Measurements from ENCODE around the gene MMP24OS.

The MMP24OS gene

DNA sequence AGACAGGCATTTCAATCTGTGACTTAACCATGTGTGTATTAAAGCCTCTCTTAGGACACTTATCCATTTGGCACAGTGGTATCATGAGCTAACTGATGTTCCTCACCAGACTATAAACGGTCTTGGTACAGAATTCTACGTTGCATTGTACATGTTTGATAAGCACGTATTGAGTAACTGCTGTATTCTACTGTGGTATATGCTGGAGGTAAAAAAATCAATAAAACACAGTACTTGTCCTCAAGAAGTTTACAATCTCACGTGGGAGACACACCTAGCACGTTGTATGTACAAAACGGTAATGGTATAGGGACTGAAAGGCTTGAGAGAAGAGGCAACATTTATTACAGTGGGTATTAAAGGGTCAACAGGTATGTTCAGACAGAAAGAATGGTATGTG lies 47.5 kb upstream of the MMP24OS start:
- no peak for TF ChIP-seq NFIC (IDR thresholded peaks at IDR 0.05)
- no peak for TF ChIP-seq TCF12 (IDR thresholded peaks at IDR 0.05; ENCODE audit: low read depth)
- TF ChIP-seq, protein P1, sequence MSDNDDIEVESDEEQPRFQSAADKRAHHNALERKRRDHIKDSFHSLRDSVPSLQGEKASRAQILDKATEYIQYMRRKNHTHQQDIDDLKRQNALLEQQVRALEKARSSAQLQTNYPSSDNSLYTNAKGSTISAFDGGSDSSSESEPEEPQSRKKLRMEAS (IDR thresholded peaks at IDR 0.05): no peak
- TF ChIP-seq CEBPB (IDR thresholded peaks at IDR 0.05): no peak
- TF ChIP-seq, protein P2, sequence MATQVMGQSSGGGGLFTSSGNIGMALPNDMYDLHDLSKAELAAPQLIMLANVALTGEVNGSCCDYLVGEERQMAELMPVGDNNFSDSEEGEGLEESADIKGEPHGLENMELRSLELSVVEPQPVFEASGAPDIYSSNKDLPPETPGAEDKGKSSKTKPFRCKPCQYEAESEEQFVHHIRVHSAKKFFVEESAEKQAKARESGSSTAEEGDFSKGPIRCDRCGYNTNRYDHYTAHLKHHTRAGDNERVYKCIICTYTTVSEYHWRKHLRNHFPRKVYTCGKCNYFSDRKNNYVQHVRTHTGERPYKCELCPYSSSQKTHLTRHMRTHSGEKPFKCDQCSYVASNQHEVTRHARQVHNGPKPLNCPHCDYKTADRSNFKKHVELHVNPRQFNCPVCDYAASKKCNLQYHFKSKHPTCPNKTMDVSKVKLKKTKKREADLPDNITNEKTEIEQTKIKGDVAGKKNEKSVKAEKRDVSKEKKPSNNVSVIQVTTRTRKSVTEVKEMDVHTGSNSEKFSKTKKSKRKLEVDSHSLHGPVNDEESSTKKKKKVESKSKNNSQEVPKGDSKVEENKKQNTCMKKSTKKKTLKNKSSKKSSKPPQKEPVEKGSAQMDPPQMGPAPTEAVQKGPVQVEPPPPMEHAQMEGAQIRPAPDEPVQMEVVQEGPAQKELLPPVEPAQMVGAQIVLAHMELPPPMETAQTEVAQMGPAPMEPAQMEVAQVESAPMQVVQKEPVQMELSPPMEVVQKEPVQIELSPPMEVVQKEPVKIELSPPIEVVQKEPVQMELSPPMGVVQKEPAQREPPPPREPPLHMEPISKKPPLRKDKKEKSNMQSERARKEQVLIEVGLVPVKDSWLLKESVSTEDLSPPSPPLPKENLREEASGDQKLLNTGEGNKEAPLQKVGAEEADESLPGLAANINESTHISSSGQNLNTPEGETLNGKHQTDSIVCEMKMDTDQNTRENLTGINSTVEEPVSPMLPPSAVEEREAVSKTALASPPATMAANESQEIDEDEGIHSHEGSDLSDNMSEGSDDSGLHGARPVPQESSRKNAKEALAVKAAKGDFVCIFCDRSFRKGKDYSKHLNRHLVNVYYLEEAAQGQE (IDR thresholded peaks at IDR 0.05; ENCODE audit: low read depth): no peak
- no peak for TF ChIP-seq RAD21 (IDR thresholded peaks at IDR 0.05; ENCODE audit: low read depth)
- no peak for TF ChIP-seq EGR1 (IDR thresholded peaks at IDR 0.05)
- TF ChIP-seq EP300 (IDR thresholded peaks at IDR 0.05; ENCODE audit: borderline replicate concordance): no peak
- TF ChIP-seq YY1 (IDR thresholded peaks at IDR 0.05; ENCODE audit: low read depth): no peak
- TF ChIP-seq CREB1 (IDR thresholded peaks at IDR 0.05; ENCODE audit: low read depth): no peak
- TF ChIP-seq TEAD4 (IDR thresholded peaks at IDR 0.05): no peak
- TF ChIP-seq ZBTB7A (IDR thresholded peaks at IDR 0.05; ENCODE audit: low read depth): no peak
- no peak for TF ChIP-seq FOXM1 (IDR thresholded peaks at IDR 0.05; ENCODE audit: borderline replicate concordance, low read depth)
- TF ChIP-seq, protein P3, sequence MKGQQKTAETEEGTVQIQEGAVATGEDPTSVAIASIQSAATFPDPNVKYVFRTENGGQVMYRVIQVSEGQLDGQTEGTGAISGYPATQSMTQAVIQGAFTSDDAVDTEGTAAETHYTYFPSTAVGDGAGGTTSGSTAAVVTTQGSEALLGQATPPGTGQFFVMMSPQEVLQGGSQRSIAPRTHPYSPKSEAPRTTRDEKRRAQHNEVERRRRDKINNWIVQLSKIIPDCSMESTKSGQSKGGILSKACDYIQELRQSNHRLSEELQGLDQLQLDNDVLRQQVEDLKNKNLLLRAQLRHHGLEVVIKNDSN (IDR thresholded peaks at IDR 0.05): no peak
- no peak for TF ChIP-seq TAF1 (IDR thresholded peaks at IDR 0.05; ENCODE audit: low read depth)

DNA sequence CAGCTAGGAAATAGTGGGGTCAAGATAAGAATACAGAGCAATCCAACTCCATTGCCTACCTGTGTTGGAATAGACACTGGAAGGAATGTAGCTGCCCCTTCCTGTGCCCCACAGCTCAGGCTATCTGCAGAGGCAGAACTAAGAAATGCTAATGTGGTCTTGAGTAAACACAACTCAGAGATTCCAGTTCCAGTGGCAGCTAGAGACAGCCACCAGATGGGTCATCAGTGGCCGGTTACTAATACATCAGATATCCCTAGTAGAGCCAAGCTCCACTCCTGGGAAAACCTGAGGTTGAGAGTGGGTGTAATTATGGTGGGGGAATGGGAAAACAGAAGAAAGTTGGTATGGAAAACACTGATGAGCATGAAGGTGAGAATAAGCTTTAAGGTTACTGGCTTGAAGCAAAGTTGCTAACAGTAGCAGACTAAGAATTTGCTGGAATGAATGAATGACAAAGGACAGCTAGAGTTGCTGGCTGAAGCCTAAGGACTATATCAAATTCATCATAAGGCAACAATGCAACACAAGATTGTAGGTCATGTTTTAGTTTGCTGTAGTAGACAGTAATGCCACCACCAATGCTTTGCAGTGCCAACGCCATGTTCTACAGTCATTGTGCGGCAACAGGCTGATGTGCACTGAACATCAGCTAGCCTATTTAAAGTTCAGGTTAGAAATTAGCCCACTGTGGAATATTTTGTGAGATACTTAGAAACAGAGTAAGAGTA lies 42.6 kb upstream of the MMP24OS start:
- TF ChIP-seq TCF12 (IDR thresholded peaks at IDR 0.05; ENCODE audit: low read depth) (no peak), CREB1 (IDR thresholded peaks at IDR 0.05; ENCODE audit: low read depth) (no peak), RAD21 (IDR thresholded peaks at IDR 0.05; ENCODE audit: low read depth) (no peak), EP300 (IDR thresholded peaks at IDR 0.05; ENCODE audit: borderline replicate concordance) (no peak), TEAD4 (IDR thresholded peaks at IDR 0.05) (no peak), ZBTB7A (IDR thresholded peaks at IDR 0.05; ENCODE audit: low read depth) (no peak), NFIC (IDR thresholded peaks at IDR 0.05) (no peak), CEBPB (IDR thresholded peaks at IDR 0.05) (no peak), YY1 (IDR thresholded peaks at IDR 0.05; ENCODE audit: low read depth) (no peak), EGR1 (IDR thresholded peaks at IDR 0.05) (no peak), FOXM1 (IDR thresholded peaks at IDR 0.05; ENCODE audit: borderline replicate concordance, low read depth) (no peak), TAF1 (IDR thresholded peaks at IDR 0.05; ENCODE audit: low read depth) (no peak)
- TF ChIP-seq, protein P3 (IDR thresholded peaks at IDR 0.05): no peak
- TF ChIP-seq, protein P2 (IDR thresholded peaks at IDR 0.05; ENCODE audit: low read depth): no peak
- TF ChIP-seq, protein P1 (IDR thresholded peaks at IDR 0.05): no peak

DNA sequence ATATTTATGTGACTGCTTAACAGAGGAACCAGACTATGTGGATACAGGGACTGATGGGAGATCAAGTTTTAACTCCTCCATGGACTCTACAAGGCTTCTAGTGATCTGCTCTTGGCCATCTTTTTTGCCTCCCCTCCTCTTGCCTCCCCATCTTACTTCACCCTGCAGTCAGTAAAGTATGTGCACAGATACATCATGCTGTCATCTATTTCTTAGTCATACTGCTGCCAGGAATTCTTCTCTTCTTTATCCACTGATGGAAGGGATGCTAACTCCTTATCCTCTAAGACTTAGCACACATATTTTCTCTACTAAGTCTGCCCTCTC lies 41.9 kb upstream of the MMP24OS start:
- TF ChIP-seq YY1 (IDR thresholded peaks at IDR 0.05; ENCODE audit: low read depth): no peak
- TF ChIP-seq, protein P1 (IDR thresholded peaks at IDR 0.05): no peak
- no peak for TF ChIP-seq EP300 (IDR thresholded peaks at IDR 0.05; ENCODE audit: borderline replicate concordance)
- TF ChIP-seq FOXM1 (IDR thresholded peaks at IDR 0.05; ENCODE audit: borderline replicate concordance, low read depth): no peak
- TF ChIP-seq EGR1 (IDR thresholded peaks at IDR 0.05): no peak
- no peak for TF ChIP-seq TCF12 (IDR thresholded peaks at IDR 0.05; ENCODE audit: low read depth)
- TF ChIP-seq ZBTB7A (IDR thresholded peaks at IDR 0.05; ENCODE audit: low read depth): no peak

DNA sequence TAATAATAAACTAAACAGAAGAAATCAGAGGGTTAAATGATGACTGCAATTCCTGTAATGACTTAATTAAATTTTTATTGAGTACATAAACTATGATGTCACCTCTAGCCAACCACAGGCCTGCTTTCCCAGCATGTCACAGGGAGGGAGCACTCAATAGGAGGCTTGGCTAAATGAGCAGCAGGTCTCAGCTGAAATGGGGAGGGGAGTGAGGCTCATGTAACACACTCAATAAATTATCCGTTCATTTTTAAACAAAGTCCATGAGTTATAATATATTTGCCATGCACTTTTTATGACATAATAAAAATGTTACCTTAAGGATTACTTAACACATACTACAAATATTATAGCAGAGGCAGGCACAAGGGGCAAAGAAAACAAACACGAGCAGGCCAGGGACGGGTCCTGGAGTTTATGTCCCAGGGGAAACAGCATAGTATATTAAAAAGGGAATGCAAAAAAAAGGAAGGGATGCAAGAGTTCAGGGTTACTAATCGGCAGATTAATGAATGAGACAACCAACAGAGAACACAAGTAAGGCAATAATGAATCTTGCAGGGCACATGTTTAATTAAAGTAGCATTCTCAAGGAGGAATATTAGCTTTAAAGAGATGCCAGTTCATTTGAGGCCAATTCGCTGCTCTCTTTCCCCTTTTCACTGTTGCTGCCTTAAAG lies 41.4 kb upstream of the MMP24OS start:
- TF ChIP-seq, protein P3 (IDR thresholded peaks at IDR 0.05): no peak
- TF ChIP-seq FOXM1 (IDR thresholded peaks at IDR 0.05; ENCODE audit: borderline replicate concordance, low read depth): no peak
- TF ChIP-seq CEBPB (IDR thresholded peaks at IDR 0.05): no peak
- no peak for TF ChIP-seq EGR1 (IDR thresholded peaks at IDR 0.05)

Data from Ishikawa (cell line).